WERI-Rb-1 (cell line): ENCODE results near the gene ATAD1.

Source experiments
- DNase-seq: peaks from one replicate; pipeline ENCODE4 v3.0.0-alpha.2; 2020
- H3K27ac ChIP-seq: fragments of 250-450 bp; sonication (Bioruptor Pico); 2 replicates; pipeline ENCODE4 v1.5.1; 2020; ENCODE audit warnings: mild to moderate bottlenecking, moderate library complexity
- H3K27me3 ChIP-seq: fragments of 250-450 bp; sonication (Bioruptor Pico); 2 replicates; pipeline ENCODE4 v1.5.1; 2021; ENCODE audit warnings: mild to moderate bottlenecking, low read depth, moderate library complexity; ENCODE audit not compliant: insufficient read depth, severe bottlenecking
- H3K36me3 ChIP-seq: fragments of 250-450 bp; sonication (Bioruptor Pico); 2 replicates; pipeline ENCODE4 v1.5.1; 2020; ENCODE audit warnings: mild to moderate bottlenecking, moderate library complexity
- H3K4me3 ChIP-seq: 2 replicates; pipeline ENCODE4 v1.5.1; 2011; ENCODE audit warnings: low read depth, mild to moderate bottlenecking, control low read depth, low read length
- H3K9me3 ChIP-seq: fragments of 250-450 bp; sonication (Bioruptor Pico); 2 replicates; pipeline ENCODE4 v1.5.1; 2021; ENCODE audit warnings: mild to moderate bottlenecking, moderate library complexity; ENCODE audit not compliant: severe bottlenecking
- CTCF ChIP-seq: IDR thresholded peaks from 2 replicates; pipeline ENCODE4 v1.5.1; 2011; ENCODE audit warnings: low read depth, mild to moderate bottlenecking, control low read depth, inconsistent platforms, low read length

ATAD1 gene

GRCh38 chr10:87781545-87781944 is 36.5 kb downstream of the ATAD1 start:
- no peaks in the 10 kb centered on the region for H3K9me3 ChIP-seq
- DNase-seq = no peak
- H3K4me3 ChIP-seq = no peak overlapping the region
- H3K27ac ChIP-seq = no peak overlapping the region
- TF ChIP-seq CTCF = no peak
- H3K27me3 ChIP-seq = no peaks in the 10 kb centered on the region
- H3K36me3 ChIP-seq = peaks cover 15% of the 10 kb centered on the region

- no peak for TF ChIP-seq CTCF
- Histone ChIP-seq H3K27me3 (no peaks in the 10 kb centered on the region), H3K27ac (no peak overlapping the region), H3K9me3 (no peaks in the 10 kb centered on the region), H3K4me3 (no peak overlapping the region), H3K36me3 (peaks cover 14% of the 10 kb centered on the region)
- no peak for DNase-seq
These were observed 41.7 kb downstream of the ATAD1 start for GRCh38 chr10:87776328-87776727.

- Histone ChIP-seq H3K27me3 (no peaks in the 10 kb centered on the region), H3K36me3 (peaks cover 14% of the 10 kb centered on the region), H3K9me3 (no peaks in the 10 kb centered on the region), H3K27ac (no peak overlapping the region), H3K4me3 (no peak overlapping the region)
- DNase-seq = no peak
- no peak for TF ChIP-seq CTCF
These were observed 42.3 kb downstream of the ATAD1 start for GRCh38 chr10:87775766-87776165.

- Histone ChIP-seq H3K36me3 (peaks cover 27% of the 10 kb centered on the region), H3K27me3 (no peaks in the 10 kb centered on the region), H3K9me3 (no peaks in the 10 kb centered on the region), H3K4me3 (no peak overlapping the region), H3K27ac (no peak overlapping the region)
- TF ChIP-seq CTCF = no peak
- DNase-seq = no peak
These were observed 46.0 kb downstream of the ATAD1 start for GRCh38 chr10:87771871-87772500.

- TF ChIP-seq CTCF = no peak
- Histone ChIP-seq H3K36me3 (peaks cover 26% of the 10 kb centered on the region), H3K4me3 (no peak overlapping the region), H3K27ac (no peak overlapping the region), H3K9me3 (no peaks in the 10 kb centered on the region), H3K27me3 (no peaks in the 10 kb centered on the region)
- no peak for DNase-seq
These were observed 50.8 kb downstream of the ATAD1 start for GRCh38 chr10:87767253-87767652.
